GM19397 (cell line): Measurements from ENCODE around the gene CTNNBIP1.

Experiments used
- ATAC-seq: cut with Tn5 transposase; IDR thresholded peaks from one replicate; pipeline ENCODE4 v1.9.1; 2021; ENCODE audit warnings: mild to moderate bottlenecking, moderate library complexity; ENCODE audit not compliant: unreplicated experiment

Gene CTNNBIP1

DNA sequence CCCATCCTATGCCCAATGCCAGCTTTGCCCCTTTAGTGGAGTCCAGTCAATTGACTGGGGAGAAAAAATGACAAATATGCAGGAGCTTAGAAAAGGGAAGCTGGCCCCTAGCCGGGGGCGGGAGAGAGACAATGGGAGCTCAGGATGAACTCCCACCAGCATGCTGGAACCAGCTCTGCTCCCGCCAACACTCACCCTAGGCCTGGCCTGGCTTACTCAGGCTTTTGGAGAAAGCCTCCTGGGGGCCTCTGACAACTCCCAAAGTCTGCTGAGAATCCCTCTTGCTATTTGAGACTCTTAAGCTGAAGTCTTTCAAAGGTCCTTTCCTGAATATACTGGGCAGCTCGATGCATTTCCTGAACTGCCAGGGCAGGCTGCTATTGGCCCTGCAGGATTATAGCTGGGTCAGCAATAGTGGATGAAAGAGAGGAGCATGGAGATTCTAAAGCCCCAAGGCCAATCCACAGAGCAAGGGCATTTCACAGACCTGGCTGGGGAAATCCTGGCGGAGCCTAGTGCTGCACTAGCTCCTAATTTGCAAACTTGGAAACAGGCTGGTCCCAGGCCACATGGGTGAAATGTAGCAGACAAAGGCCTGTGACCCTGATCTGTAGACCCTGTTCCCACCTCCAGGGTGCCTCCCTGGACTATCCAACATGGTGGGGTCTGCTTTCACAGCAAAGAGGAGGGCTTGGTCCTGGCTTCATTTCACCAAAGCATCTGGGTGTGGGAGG lies 50.6 kb downstream of the CTNNBIP1 start:
- ATAC-seq = no peak

DNA sequence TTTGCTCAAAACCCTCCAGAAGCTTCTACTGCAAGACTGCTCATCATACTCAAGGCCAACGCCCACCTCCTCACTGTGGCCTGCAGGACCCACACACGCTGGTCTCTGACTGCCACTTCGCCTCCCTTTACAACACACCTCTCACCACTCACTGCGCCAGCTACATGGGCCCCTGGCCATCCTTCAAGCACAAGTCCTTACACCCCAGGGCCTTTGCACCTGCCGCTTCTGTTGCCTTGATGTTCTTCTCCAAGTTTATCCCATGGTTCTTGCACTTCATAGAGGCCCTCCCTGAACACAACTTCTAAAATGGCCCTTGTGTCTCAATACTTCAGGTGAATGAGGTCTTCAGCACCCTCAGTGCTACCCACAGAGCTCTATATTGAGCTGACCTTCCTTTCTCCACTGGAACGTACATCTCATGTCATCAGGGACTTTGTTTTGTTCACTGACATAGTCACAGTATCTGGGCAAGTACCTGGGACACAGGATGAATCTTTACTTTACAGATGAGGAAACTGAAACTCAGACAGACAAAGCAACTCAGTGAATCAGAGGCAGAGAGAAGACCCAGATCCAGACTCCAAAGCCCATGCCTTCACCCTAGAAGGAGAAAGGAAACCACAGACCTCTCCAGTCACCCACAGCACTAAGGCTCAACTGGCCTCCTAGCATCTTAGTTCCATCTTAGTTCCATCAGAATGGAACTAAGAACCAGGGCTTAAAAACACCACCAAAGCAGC lies 51.6 kb downstream of the CTNNBIP1 start:
- ATAC-seq = no peak

GRCh38 chr1:9855186-9855585 lies 54.9 kb downstream of the CTNNBIP1 start:
- no peak for ATAC-seq

DNA sequence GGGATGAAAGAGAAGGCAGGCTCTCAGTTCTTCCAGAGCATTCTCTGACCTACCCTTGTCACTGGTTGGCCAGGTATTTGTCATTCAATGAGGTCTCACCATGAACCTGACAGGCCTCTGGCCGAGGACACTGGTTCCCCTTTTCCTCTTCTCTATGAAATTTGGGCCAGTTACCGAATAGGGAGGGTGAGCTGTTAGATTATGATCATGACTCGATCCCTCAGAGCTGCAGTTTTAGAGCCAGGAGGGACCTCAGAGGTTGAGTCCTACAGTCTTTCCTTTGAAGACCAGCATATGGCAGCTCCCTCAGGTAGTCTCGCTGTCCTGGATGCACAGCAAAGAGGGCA lies 56.8 kb downstream of the CTNNBIP1 start:
- ATAC-seq = no peak

DNA sequence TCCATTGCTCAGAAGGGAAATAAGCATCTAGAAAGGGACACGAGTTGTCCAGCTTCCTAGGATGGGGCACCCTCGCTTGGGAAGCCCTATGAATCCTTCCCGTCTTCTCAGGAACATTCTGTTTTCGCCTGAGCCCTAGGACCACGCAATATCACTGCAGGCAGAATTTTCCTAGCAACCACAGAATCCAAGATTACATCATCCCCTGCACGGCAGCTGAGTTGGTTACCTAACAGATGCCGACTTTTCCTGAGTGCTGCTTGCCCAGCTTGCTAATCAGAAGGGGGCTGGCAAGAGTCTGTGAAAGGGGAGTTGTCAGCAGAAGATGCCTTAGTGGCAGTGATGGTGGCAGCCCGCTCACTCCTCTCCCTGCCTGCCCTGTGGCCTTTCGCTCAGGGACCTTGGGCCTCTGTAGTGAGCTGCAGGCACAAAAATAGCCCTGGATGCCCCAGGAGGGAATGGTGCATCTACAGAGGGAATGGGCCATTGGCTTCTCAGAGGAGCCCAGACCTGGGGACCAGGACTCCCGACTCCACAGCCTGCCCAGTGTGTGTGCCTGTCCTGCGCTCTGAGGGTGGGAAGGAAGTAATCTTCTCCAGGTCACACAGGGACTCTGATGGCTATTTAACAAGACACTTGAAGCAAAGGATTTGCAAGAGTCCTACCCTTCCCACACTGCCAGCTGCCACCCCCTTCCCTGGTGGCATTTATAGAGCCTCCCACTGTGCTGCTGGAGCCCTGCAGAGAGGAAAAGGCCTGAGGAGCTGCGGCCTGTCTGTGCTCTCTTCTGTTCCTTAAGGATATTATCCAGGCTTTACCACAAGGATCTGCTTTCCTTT lies 57.4 kb downstream of the CTNNBIP1 start:
- ATAC-seq = no peak

DNA sequence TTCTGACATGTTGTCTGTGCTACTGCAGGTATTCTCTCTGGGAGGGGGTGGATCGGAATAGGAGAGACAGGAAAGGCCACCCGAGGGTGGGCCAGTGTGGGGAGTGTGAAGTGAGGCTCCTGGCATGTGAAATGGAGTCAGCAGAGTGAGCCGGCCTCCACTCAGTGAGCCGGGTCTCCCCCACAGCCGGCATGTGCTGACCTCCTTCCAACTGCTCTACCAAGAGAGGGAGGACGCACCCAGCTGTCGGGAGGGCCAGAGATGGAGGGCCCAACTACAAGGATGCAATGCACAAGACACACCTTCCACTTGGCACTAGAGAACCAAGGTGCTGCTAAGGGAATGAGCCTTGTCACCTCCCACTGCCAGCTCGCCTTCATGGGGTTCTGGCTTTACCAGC lies 58.1 kb downstream of the CTNNBIP1 start:
- ATAC-seq = no peak

GRCh38 chr1:9850442-9851162 lies 59.5 kb downstream of the CTNNBIP1 start:
- no peak for ATAC-seq

GRCh38 chr1:9849691-9850441 lies 60.2 kb downstream of the CTNNBIP1 start:
- no peak for ATAC-seq

DNA sequence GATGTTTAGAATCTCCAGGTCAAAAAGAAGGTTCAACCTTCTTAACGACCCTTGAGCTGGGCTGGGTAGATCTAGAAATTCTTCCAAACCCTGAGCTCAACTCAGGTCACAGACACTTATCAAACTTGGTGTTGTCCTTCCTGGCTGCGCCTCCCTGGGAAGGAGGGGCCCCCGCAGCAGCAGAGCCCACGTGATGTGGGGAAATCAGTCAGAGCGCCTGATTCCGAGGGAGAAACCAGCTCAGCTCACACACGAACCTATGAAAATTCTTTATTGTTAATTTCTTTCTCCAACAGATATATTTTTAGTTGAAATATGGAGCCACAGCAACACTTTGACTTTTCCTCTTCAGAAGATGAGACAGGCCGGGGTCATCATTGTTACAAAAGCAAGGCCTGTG lies 62.0 kb downstream of the CTNNBIP1 start:
- ATAC-seq = no peak

DNA sequence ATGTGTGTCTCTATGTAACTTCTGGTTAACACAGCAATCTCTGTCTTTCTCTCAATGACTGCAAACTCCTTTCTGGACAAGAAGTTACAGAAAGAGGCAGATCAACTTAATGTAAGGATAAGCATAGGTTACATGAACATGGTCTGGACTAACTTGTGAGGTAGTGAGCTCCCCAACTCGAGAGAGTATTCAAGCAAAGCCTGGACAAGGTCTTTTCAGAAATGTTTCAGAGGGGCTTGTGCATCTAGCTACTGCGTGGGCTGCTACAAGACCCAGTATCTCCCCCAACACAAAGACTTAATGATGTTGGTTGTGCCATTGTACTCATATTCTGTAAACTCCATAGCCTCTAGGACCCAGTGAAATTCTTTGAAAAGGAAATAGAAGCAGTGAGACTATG lies 62.8 kb downstream of the CTNNBIP1 start:
- no peak for ATAC-seq

GRCh38 chr1:9846611-9847171 lies 63.4 kb downstream of the CTNNBIP1 start:
- no peak for ATAC-seq

- no peak for ATAC-seq
These were observed 64.2 kb downstream of the CTNNBIP1 start for GRCh38 chr1:9845914-9846313.

- no peak for ATAC-seq
These were observed 65.3 kb downstream of the CTNNBIP1 start for GRCh38 chr1:9844756-9845155.

DNA sequence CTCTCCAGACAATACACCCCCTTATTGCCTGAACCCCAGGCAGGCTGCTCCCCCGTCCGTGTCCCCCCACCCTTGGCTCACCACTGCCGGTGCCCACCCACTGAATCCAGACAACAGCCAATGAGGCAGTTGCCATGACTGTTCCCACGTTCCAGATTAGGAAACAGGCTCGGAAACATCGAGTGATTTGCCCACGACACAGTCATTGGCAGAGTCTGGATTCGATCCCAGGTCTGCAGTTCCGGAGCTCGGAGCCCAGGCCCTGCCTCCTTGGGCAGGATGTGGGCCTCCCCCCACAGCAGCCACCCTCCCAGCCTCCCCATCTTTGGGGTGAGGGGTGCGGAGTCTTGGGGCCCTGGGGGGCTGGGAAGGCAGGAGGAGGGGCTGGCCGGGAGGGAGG lies 66.0 kb downstream of the CTNNBIP1 start:
- ATAC-seq = no peak

DNA sequence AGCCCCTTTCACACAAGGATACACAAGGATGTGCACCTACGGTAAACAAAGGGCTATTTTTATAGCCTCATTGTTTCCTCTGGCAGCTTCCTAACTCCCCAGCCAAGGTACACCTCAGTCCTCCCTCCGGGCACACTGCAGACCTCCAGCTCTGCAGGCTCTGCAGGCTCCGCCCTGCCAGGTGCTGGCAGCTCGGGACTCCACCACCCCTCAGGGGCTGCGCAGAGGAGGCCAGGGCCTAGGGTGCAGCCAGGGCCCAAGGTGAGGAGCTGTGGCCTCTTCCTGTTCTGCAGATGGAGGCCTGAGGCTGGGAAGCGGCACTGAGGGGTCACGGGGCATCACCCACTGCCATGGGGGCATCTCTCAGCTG lies 66.5 kb downstream of the CTNNBIP1 start:
- ATAC-seq = no peak

- ATAC-seq = no peak
These were observed 67.1 kb downstream of the CTNNBIP1 start for GRCh38 chr1:9842781-9843575.

- no peak for ATAC-seq
These were observed 67.9 kb downstream of the CTNNBIP1 start for GRCh38 chr1:9842073-9842711.

DNA sequence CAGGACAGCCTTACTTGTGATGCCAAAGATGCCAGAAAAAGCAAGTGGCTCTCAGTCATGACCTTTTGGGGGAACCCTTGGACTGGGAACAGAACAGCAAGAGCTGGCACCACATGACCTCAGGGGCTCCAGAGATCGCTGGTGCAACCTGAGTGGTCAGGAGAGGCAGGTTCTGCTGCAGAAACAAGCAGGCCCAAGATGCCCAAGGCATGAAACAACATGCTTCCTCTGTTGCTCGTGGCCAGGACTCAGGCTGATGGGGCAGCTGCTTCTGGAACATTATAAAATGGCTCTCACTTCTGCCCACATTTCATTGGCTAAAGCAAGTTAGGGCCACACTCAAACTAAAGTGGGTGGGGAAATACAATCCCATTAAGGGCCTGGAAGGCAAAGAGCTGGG lies 68.6 kb downstream of the CTNNBIP1 start:
- ATAC-seq = no peak

DNA sequence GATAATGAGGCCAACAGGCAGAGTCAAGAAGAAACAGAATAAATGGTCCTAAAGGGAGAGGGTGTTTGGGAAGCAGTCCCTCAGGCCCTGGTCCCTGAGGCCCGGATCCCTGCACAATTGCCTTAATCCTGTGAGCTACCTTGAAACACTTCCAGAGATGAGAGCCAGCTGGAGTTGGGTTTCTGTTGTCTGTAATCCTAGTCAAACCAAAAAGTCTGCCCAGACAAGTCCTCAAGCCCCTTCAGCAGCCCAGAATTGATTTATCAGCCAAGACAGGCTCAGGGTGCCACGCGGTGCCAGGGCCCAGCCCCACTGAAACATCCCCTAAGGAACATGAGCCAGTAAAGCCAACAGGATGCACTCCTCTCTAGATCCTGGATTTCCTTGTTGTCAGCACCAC lies 69.9 kb downstream of the CTNNBIP1 start:
- no peak for ATAC-seq
